Ovary (tissue), 9 donors: Measurements from ENCODE around the gene DCN. TPM values are rescaled to one million over a fixed set of nuclear protein-coding genes. Genes with fewer than 3 reads are reported as not detected.
A peak's percentile ranks its signal among the peaks of the same experiment; 100 is the strongest.

Experiments used
- DNase-seq, 5 donors: peaks; one replicate each; pipeline ENCODE4 v3.0.0-alpha.2; 2019 to 2020
- H3K27ac ChIP-seq, 2 donors: fragments of 200-600 bp; one replicate each; pipeline versions ENCODE4 v1.5.1 to v1.8.0; 2019 to 2022
- H3K27me3 ChIP-seq: fragments of 200-600 bp; one replicate; pipeline ENCODE4 v1.8.0; 2022
- H3K36me3 ChIP-seq: fragments of 200-600 bp; sonication (generic); one replicate; pipeline ENCODE4 v1.5.1; 2019
- H3K4me1 ChIP-seq: one replicate; pipeline ENCODE4 v1.8.1; 2013; ENCODE audit warnings: mild to moderate bottlenecking, moderate library complexity; ENCODE audit not compliant: insufficient read depth
- H3K4me3 ChIP-seq: fragments of 200-600 bp; sonication (generic); one replicate; pipeline ENCODE4 v1.5.1; 2017
- H3K9me3 ChIP-seq, 2 donors: fragments of 200-600 bp in 1 of 2; sonication (generic) in 1 of 2; one replicate each; pipeline versions ENCODE4 v1.5.1 to v1.8.1; 2013 to 2019; ENCODE audit warnings: mild to moderate bottlenecking in 1 of 2, moderate library complexity in 1 of 2
- CTCF ChIP-seq, 3 donors: fragments of 450-650 bp in 2 of 3; fragments of 200-600 bp in 1 of 3; IDR thresholded peaks; one replicate each; pipeline versions ENCODE4 v1.5.1 to v1.8.0; 2016 to 2022; ENCODE audit warnings: antibody characterized with exemption in 3 of 3, mild to moderate bottlenecking in 1 of 3
- EP300 ChIP-seq: sonication (generic); formaldehyde crosslinking; IDR thresholded peaks from one replicate; pipeline ENCODE4 v1.6.1; 2017; ENCODE audit warnings: antibody characterized with exemption
- POLR2A ChIP-seq: fragments of 450-650 bp; IDR thresholded peaks from one replicate; pipeline ENCODE4 v1.6.1; 2017; ENCODE audit warnings: antibody characterized with exemption, mild to moderate bottlenecking, moderate library complexity
- WGBS, 3 donors: extraction: QIAGEN DNeasy Blood & Tissue Kit in 1 of 3; methylation state at CpG; one replicate each; pipeline versions ENCODE4 v1.1.5 to v1.1.7; 2013 to 2017; 5-methylcytosine and 5-hydroxymethylcytosine counted together
- intact Hi-C, 4 donors: fragments of 100-400 bp; cut with DNase I; formaldehyde crosslinking; loops; one replicate each; pipeline versions ENCODE4 v1.11.0 to v1.15.1; 2022 to 2023
- polyA plus RNA-seq, 2 donors: library from polyadenylated mRNA; stranded (reverse); fragments of 200-250 nt in 1 of 2; fragments of 350-450 nt in 1 of 2; fragmentation: Illumina TruSeq in 1 of 2; extraction: RNeasy Lipid Tissue Mini Kit (QIAGEN cat#74804) in 1 of 2; gene quantifications; one replicate each; pipeline ENCODE4 v1.2.3, GENCODE V29; 2013 to 2014
- total RNA-seq, 7 donors: library from RNA; depleted of rRNA in 2 of 7; stranded (reverse); fragments of >200 nt in 2 of 7; fragmentation: NEBNext Ultra II Directional in 3 of 7; extraction: Animal tissue kit (Norgen Biotek cat#: 25700) in 3 of 7; gene quantifications; one replicate each; pipeline versions ENCODE4 v1.1.0 to v1.2.4, GENCODE V29; 2016 to 2023
- donor health status: DM: no; HTN: no; CAD: no; lungs with moderate emphysema.
- donor health status: DM: no; HTN: no; CAD: no.
- donor health status: Bipolar disorder and iron deficiency.
- donor health status: DM: yes; HTN: yes; CAD: no.
- donor health status: DM: no; HTN: no; CAD: no.
- donor health status: DM: yes; HTN: yes; CAD: no.

The DCN gene
- total and polyA plus RNA-seq, 9 donors: 1,911 to 5,778 (median 2,871) TPM

- intact Hi-C loops: no loop called here
- no peaks in the 10 kb centered on the region for H3K36me3 ChIP-seq
- TF ChIP-seq POLR2A (no peak), EP300 (no peak), CTCF (IDR thresholded peaks at IDR 0.05) (no peak)
- H3K27me3 ChIP-seq: no peaks in the 10 kb centered on the region
- WGBS, 3 donors: 91 to 94% (median 94%) methylated on average over 5 of the region's 5 CpGs
- H3K9me3 ChIP-seq: no peaks in the 10 kb centered on the region
- H3K27ac ChIP-seq: no peak overlapping the region
- DNase-seq: no peak
- H3K4me1 ChIP-seq: peaks cover 4% of the 10 kb centered on the region
- no peak overlapping the region for H3K4me3 ChIP-seq
Measured at GRCh38 chr12:91123236-91123916, 59.2 kb downstream of the DCN start.

GRCh38 chr12:91120781-91121180 is 61.8 kb downstream of the DCN start:
- TF ChIP-seq EP300 (no peak), CTCF (IDR thresholded peaks at IDR 0.05) (no peak), POLR2A (no peak)
- Histone ChIP-seq H3K36me3 (no peaks in the 10 kb centered on the region), H3K9me3 (no peaks in the 10 kb centered on the region), H3K27me3 (no peaks in the 10 kb centered on the region), H3K27ac (no peak overlapping the region), H3K4me1 (peaks cover 4% of the 10 kb centered on the region), H3K4me3 (no peak overlapping the region)
- intact Hi-C loops: no loop called here
- no peak for DNase-seq

GRCh38 chr12:91119089-91119488 is 63.5 kb downstream of the DCN start:
- 88 to 94% (median 92%) methylated on average over 1 of the region's 1 CpG for WGBS, 3 donors
- no peak for TF ChIP-seq CTCF (IDR thresholded peaks at IDR 0.05)
- TF ChIP-seq EP300: no peak
- TF ChIP-seq POLR2A: no peak
- Histone ChIP-seq H3K36me3 (no peaks in the 10 kb centered on the region), H3K4me1 (peaks cover 5% of the 10 kb centered on the region), H3K27me3 (no peaks in the 10 kb centered on the region), H3K27ac (no peak overlapping the region), H3K4me3 (no peak overlapping the region), H3K9me3 (no peaks in the 10 kb centered on the region)
- intact Hi-C loops: no loop called here
- no peak for DNase-seq

GRCh38 chr12:91113621-91114020 is 69.0 kb downstream of the DCN start:
- no peak overlapping the region for H3K4me3 ChIP-seq
- H3K36me3 ChIP-seq: no peaks in the 10 kb centered on the region
- intact Hi-C loops: loop anchor here in 1 of 4 donors (5.0 kb wide), 1 partner anchor 64 kb away; no protein-coding TSS in a partner anchor
- DNase-seq: no peak
- H3K27ac ChIP-seq: peak overlapping the region in 1 of 2 donors; percentile 65
- 94 to 97% (median 96%) methylated on average over 6 of the region's 6 CpGs for WGBS, 3 donors
- no peak for TF ChIP-seq POLR2A
- TF ChIP-seq CTCF (IDR thresholded peaks at IDR 0.05): no peak
- no peak for TF ChIP-seq EP300
- peaks cover 3% of the 10 kb centered on the region for H3K4me1 ChIP-seq
- H3K27me3 ChIP-seq: no peaks in the 10 kb centered on the region
- H3K9me3 ChIP-seq: no peaks in the 10 kb centered on the region
